Activated naive CD4-positive, alpha-beta T cell treated with anti-CD3 and anti-CD28 coated beads, Interleukin-2, amount 50 U/mL, for 24 hours (primary cell): ENCODE results near the gene FAF1.

Experiments
- H3K27ac Mint-ChIP-seq: one replicate; pipeline ENCODE4 v1.8.0; 2021; ENCODE audit warnings: mild to moderate bottlenecking, mixed read lengths
- H3K27me3 Mint-ChIP-seq: one replicate; pipeline ENCODE4 v1.8.0; 2021; ENCODE audit warnings: mixed read lengths
- H3K36me3 Mint-ChIP-seq: one replicate; pipeline ENCODE4 v1.8.0; 2021; ENCODE audit warnings: mixed read lengths
- H3K4me1 Mint-ChIP-seq: one replicate; pipeline ENCODE4 v1.8.0; 2021; ENCODE audit warnings: mixed read lengths
- H3K4me3 Mint-ChIP-seq: one replicate; pipeline ENCODE4 v1.8.0; 2021; ENCODE audit warnings: mild to moderate bottlenecking, mixed read lengths
- H3K9me3 Mint-ChIP-seq: one replicate; pipeline ENCODE4 v1.8.0; 2021; ENCODE audit warnings: mixed read lengths

Gene FAF1

DNA sequence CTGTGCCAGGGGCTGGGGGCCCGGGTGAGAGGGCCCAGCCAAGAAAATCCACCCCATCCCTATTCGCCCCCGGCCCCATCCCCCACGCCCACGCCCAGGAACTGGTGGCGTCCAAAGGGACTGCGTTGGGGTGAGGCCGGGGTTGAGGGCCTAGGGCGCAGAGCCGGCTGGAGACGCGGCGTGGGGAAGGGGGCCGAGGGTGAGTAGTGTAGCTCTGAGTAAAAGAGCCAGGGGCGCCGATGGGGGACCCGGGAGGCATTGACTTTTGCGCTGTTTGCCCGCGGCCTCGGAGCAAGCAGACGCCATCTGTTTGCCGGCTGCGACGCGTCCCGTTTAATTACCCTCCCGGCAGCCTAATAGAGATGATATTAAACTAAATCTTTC, 533.4 kb downstream of the FAF1 start:
- Mint-ChIP-seq H3K27me3 (peaks cover 73% of the 10 kb centered on the region), H3K27ac (no peak overlapping the region), H3K36me3 (no peaks in the 10 kb centered on the region), H3K4me3 (no peak overlapping the region), H3K9me3 (no peaks in the 10 kb centered on the region), H3K4me1 (peaks cover 51% of the 10 kb centered on the region)

DNA sequence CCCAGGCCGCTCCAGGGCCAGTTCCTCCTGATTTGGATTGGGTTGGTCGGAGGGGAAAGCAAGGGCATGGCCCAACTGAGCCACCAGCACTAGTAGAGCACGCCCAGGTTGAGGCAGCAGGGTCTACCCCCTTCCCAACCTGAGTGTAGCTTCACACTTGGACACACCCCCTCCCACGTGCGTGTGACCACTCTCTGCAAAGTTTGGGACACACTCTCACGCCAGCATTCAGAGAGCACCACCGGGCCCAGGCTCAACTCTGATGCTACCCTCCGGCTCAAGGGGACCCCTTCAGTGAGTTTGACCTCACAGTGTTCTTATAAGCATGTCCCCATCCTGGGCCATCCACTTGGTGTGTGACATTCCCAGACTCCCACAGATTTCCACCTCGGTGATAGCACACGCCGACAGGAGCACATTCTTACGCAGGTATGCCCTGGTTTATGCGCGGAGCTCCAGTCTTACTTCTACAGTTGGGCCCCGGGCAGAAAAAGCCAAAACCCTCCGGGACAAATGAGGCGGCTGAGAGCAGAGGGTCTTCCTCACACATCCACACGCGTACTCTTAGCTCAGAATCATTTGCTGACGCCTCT, 533.9 kb downstream of the FAF1 start:
- Mint-ChIP-seq H3K4me3 (peak overlapping the region; percentile 15), H3K9me3 (no peaks in the 10 kb centered on the region), H3K4me1 (peaks cover 54% of the 10 kb centered on the region), H3K27me3 (peaks cover 74% of the 10 kb centered on the region), H3K27ac (no peak overlapping the region), H3K36me3 (no peaks in the 10 kb centered on the region)

DNA sequence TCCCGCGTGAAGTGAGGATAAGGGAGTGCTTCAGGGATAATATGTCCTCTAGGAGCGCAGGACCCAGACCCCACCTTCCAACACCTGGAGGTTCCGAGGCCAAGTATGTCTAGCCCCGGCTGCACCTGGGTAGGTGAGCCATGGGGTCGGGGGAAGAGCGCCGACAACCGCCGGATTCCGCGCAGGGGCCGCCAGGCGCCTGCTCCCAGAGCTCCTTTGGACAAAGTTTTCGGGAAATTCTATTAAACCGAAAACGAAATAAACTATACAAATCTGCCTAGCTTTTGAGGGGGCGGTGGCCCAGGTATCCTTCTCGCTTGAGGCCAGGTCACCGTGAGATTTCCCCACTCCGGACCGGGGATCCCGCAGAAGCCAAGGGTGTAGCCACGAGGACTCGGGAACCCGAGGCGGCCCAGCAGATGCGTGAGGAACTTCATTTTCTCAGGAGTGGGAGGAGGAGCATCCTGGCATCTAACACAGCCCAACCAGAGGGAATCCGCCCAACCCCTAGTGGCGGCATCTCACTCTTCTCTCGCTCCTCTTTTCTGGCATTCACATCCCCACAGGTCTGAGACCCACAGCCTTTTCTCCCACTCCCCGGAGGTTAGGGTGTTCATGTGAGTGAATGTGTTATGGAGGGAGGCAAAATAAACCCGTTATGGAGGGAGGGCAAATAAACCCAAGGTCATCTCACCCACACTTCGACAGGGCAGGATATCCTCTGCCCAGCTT, 534.5 kb downstream of the FAF1 start:
- no peaks in the 10 kb centered on the region for H3K9me3 Mint-ChIP-seq
- H3K4me1 Mint-ChIP-seq = peaks cover 54% of the 10 kb centered on the region
- no peak overlapping the region for H3K27ac Mint-ChIP-seq
- H3K36me3 Mint-ChIP-seq = no peaks in the 10 kb centered on the region
- H3K4me3 Mint-ChIP-seq = peak overlapping the region; percentile 54
- peaks cover 69% of the 10 kb centered on the region for H3K27me3 Mint-ChIP-seq

DNA sequence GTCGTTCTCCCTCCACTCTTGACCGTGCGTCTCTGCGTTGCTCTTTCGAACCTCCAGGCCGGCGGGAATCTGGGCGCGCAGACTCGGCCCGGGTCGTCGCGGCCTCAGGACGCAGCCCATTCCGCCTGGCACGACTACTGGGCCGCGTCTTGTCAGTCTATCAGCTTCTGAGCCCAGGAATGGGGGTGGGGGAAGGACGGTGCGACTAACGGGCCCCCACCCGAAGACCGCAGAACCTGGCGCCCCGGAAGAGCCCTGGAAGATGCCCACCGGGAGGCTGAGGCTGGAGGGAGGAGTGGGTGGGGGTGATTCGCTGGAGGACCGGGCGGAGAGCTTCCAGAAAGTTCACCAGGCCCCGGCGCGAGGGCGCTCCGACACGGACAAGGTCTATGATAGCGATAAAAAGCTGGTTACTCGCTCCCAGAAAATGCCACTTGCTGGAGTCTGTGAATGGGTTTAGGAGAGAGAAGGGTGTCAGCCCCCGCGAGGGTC, 535.1 kb downstream of the FAF1 start:
- H3K27ac Mint-ChIP-seq = peak overlapping the region; percentile 47
- no peaks in the 10 kb centered on the region for H3K36me3 Mint-ChIP-seq
- peak overlapping the region; percentile 91 for H3K4me3 Mint-ChIP-seq
- H3K4me1 Mint-ChIP-seq = peaks cover 57% of the 10 kb centered on the region
- no peaks in the 10 kb centered on the region for H3K9me3 Mint-ChIP-seq
- H3K27me3 Mint-ChIP-seq = peaks cover 70% of the 10 kb centered on the region

DNA sequence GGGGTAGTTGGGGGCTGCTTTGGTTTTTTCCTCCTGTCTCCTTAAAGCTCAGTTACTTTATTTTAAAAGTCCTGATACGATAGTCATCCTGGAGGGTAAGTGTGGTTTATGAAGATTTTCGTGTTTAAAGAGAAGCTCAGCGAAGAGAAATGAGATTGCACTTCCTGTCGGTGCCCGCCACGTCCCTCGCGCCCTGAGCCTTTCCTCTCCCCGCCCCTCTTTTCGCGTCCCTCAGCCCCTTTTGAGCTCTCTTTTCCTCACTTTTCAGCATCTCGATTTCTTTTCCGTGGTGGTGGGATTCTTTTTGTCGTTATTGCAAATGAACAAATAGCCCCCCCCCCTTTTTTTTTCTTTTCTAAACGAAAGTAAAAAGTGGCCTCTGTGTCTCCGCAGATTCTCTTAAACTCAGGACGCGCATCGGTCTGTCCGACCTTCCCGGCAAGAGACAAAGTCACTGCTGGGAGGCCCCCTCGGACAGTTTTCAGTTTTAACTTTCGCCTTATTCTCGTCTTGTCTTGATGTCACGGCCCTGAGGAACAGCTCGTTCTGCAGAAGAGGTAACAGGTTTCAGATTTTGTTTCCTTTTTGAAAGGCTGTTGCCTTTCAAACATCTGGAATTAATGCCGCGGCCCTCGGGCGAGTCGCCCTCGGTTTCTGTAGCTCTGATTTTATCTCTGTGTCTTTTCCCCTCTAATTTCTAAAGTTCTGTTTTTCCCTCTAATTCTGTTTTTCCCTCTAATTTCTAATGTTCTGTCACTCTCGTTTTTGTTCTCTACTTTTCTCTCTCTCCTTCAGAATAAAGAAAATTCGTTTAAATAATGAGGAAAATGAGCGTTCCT, 535.8 kb downstream of the FAF1 start:
- Mint-ChIP-seq H3K4me1 (peaks cover 59% of the 10 kb centered on the region), H3K27ac (peak overlapping the region; percentile 47), H3K4me3 (peak overlapping the region; percentile 91), H3K9me3 (no peaks in the 10 kb centered on the region), H3K36me3 (no peaks in the 10 kb centered on the region), H3K27me3 (peaks cover 69% of the 10 kb centered on the region)

DNA sequence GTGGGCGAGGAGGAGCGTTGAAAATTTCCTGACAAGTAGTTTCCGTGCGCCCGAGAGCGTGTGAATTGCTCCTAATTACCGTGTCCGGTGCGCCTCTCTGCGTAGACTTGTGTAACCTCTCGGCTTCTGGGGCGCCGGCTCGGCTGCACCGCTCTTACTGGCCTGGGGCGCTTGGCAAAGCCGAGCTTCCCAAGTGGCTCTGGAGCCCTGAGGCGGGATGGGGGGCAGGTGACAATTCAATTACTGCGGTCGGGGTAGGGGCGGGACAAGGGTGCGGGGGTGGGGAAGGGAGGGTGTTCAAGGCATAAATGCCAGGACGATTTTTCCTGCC, 536.4 kb downstream of the FAF1 start:
- Mint-ChIP-seq H3K4me3 (peak overlapping the region; percentile 91), H3K27ac (no peak overlapping the region), H3K9me3 (no peaks in the 10 kb centered on the region), H3K27me3 (peaks cover 66% of the 10 kb centered on the region), H3K4me1 (peaks cover 59% of the 10 kb centered on the region), H3K36me3 (no peaks in the 10 kb centered on the region)

DNA sequence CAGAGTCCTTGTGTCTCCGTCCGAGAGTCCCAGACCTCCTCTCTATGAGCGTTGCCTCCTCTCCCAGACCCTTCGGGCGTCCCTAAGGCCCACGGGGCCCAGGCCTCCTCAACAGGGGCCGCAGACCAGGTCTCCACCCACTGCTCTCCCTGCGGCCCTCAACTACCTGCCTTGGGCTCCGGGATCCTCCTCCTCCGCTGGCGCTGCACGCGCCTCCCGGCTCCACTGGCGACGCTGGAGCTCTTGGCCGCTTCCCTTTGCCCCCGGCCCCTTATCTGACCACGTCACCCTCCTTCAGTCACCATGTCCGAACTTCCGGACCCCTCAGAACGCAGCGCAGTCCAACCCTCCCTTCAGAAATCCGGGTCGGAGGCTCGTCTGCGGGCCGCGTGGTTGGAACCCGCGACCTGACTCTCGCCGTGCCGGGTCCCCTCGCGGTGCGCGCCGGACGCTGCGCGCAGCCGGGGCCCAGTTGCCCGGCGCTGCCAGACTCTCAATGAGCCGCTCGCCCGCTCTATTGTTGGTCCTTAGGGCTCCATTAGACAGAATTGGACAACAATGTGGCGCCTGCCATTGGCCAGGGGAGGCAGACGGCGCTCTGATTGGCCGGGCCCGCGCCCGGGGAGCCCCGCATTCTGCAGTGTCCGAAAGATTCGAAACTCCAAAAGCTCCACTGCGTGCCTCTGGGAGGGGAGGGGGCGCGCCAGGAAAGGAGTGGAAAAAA, 537.0 kb downstream of the FAF1 start, which contains the start of gene DMRTA2:
Gene DMRTA2 (minus strand): TSS at position 498 of the 724 bp plus-strand sequence. CDS start 1,907 bp downstream, outside the sequence.
- Mint-ChIP-seq H3K4me1 (peaks cover 61% of the 10 kb centered on the region), H3K27ac (no peak within 1 kb of the TSS)

DNA sequence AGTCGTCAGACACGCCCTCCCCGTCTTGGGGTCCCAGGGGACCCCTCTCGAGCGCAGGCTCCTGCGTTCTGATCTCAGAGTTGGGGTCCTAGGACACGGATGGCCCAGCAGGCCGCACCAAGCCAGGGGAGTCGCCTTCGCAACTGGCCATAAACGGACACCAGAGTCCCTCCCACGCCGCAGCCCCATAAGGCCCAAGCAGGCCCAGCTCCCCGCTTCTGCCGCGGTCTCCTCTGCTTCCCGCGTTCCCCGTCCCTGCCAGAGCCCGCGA, 537.5 kb downstream of the FAF1 start:
- H3K36me3 Mint-ChIP-seq = no peaks in the 10 kb centered on the region
- no peak overlapping the region for H3K27ac Mint-ChIP-seq
- peaks cover 61% of the 10 kb centered on the region for H3K27me3 Mint-ChIP-seq
- H3K4me3 Mint-ChIP-seq = no peak overlapping the region
- H3K4me1 Mint-ChIP-seq = peaks cover 63% of the 10 kb centered on the region
- no peaks in the 10 kb centered on the region for H3K9me3 Mint-ChIP-seq

More for the DNA sequence above, 537.0 kb downstream of the FAF1 start, which contains the start of gene DMRTA2:
- Mint-ChIP-seq H3K36me3 (no peaks in the 10 kb centered on the region), H3K27me3 (peaks cover 62% of the 10 kb centered on the region), H3K4me3 (peak within 1 kb of the TSS; percentile 91), H3K9me3 (no peaks in the 10 kb centered on the region)

DNA sequence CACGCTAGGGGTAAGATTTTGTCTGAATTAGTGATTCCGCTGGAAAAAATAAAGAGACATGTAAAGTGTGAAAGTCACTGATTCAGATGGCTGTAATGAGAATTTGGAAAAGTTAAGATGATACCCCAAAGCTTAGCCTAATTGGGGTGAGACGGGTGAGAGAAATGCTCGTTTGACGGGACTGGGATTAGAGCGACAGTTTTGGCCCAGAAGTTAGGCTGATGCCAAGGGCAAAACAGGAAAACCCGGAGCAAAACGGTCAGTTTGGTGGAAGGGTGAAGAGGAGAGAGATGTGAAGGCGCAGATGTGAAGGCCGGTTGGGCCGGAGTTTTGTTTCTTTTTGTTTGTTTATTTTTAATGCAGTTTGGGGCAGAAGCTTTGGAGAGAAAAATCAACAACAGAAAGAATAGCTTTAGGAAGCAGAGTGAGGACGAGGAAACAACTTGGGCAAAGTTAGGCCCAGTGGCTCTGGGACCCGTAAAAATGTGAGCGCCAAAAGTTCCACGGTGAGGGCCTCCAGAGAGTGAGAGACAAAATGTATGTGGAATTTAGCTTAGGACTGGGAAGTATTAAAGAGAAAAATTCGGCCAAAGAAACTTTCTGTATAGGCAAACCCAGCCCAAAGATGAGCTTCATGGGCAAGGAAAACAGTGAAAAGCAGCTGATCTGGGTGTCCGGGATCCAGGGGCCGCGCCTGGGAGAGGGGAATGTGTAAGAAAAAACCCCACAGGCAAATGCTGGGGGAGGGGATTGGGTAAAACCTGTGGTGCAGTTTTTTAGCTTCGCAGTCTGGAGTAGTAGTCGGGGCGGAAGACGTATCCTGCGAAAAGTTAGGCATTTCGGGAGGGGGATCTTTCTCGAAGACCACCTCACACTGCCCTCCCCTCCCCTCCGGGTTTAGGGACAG, 538.0 kb downstream of the FAF1 start:
- no peaks in the 10 kb centered on the region for H3K36me3 Mint-ChIP-seq
- no peaks in the 10 kb centered on the region for H3K9me3 Mint-ChIP-seq
- peak overlapping the region; percentile 67 for H3K4me3 Mint-ChIP-seq
- H3K27me3 Mint-ChIP-seq = peaks cover 59% of the 10 kb centered on the region
- peaks cover 61% of the 10 kb centered on the region for H3K4me1 Mint-ChIP-seq
- H3K27ac Mint-ChIP-seq = no peak overlapping the region

DNA sequence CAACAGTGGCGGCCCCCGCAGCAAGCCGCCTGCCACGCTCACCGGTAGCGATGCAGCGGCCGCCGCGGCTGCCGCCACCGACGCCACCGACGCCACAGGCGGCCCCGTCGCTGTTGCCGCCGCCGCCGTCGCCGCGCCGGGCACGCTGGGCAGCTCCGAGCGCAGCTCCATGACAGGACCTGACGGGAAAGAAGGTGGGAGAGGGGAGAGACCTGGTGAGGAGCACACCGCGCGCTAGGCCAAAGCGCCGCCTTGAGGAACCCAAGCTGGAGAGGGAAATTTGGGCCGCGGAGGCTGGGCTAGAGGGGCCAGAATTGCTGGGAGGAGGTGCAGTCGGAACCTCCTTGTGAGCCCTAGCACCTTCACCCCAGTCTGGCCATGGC, 538.7 kb downstream of the FAF1 start:
- Mint-ChIP-seq H3K9me3 (no peaks in the 10 kb centered on the region), H3K27me3 (peaks cover 62% of the 10 kb centered on the region), H3K36me3 (no peaks in the 10 kb centered on the region), H3K4me3 (peak overlapping the region; percentile 27), H3K4me1 (peaks cover 67% of the 10 kb centered on the region), H3K27ac (no peak overlapping the region)

DNA sequence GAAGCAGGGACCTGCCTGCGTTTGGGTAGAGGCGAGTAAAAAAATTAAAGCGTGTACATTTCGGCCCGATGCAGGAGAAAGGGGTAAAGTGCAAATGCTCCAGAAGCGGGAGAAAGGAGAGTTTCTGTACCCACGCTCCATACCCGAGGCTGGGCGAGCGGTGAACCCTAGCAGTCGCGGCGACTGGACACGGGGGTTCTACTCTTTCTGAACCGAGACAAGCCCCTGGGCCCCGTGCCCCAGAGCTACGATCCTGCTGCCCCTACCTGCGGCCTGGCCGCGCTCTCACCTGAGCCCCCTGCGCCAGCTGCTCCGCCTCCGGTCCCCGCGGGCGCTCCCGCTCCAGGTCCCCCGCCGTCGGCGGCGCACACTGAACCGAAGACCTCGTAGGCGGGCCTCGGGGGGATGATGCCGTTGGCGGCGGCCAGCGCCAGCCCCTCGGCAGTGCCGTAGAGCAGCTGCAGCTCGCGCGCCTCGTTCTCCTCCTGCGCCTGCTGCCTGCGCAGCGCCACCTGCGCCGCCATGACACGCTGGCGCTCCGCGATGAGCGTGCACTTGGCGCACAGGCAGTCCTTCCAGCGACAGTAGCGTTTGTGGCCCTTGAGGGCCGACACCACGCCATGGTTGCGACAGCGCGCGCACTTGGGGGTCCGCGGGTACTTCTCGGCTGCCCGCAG, 539.2 kb downstream of the FAF1 start:
- no peaks in the 10 kb centered on the region for H3K9me3 Mint-ChIP-seq
- H3K4me1 Mint-ChIP-seq = peaks cover 67% of the 10 kb centered on the region
- H3K27me3 Mint-ChIP-seq = peaks cover 61% of the 10 kb centered on the region
- H3K36me3 Mint-ChIP-seq = no peaks in the 10 kb centered on the region
- H3K27ac Mint-ChIP-seq = no peak overlapping the region
- no peak overlapping the region for H3K4me3 Mint-ChIP-seq

DNA sequence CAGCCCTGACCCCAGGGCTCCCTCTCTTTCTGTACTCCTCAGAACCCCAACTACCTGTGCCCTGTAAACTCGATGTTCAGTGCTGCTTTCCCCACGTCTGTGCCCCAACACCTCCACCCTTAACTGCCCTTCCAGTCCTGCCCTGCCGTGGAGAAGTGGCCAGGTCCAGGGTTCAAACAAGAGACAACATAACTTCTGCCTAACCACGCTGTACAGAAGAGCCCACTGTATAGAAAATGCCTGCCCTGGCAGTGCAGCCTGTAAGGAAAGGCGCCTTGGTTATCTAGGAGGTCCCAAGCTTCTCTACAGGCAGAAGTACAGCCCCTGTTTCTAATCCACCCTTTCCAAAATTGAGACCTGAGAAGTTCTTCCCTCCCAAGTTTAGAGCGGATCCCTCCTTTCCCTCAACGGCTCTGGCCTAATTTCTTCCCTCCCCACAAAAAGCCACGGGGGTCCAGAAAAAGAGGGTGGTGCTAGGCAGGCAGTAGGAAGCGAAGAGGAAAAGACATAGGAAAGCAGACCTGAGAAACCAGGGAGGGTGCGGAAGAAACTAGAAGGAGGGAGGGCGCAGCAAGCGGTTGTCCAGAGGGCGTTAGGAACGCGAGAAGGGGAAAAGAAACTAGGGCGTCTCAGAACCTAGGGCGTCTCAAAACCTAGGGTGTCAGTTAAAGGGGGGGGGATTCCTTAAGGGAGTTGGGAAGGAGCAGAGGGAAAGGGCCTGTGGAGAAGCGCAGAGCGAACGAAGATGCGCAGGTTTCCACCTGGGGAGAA, 540.0 kb downstream of the FAF1 start:
- peak overlapping the region; percentile 44 for H3K27ac Mint-ChIP-seq
- peaks cover 62% of the 10 kb centered on the region for H3K4me1 Mint-ChIP-seq
- H3K27me3 Mint-ChIP-seq = peaks cover 55% of the 10 kb centered on the region
- H3K4me3 Mint-ChIP-seq = no peak overlapping the region
- no peaks in the 10 kb centered on the region for H3K9me3 Mint-ChIP-seq
- no peaks in the 10 kb centered on the region for H3K36me3 Mint-ChIP-seq

DNA sequence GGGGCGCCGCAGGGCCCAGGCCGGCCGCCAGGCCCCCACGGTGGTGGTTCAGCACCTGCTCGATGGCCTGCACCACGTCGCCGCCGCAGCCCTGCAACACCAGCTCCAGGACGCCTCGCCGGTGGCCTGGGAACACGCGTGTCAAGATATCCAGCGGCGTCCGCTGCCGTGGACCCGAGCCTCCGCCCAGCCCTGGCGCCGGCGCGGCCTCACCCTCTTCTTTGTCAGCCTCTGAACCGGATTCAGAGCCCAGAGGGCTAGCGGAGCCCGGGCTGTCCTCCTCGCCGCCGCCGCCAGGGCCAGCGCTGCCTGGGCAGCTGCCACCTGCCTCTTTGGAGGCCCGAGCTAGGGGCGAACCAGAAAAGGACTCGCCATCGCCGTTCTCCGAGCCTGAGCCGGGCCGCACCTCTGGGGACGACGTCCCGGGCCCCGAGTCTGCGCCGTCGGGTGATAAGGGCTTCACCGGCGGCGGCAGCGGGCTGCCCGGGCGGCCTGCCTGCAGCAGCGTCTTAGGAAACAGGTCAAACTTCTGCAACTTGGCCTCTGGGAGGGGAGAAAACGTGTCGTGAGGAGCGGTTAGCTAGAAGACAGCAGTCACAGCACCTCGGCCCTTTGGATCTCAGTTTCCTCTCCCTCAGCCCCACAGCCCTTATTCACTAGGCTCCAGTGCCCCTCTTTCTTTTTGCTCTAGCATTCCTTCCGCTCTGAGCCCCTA, 540.7 kb downstream of the FAF1 start:
- no peaks in the 10 kb centered on the region for H3K9me3 Mint-ChIP-seq
- no peak overlapping the region for H3K27ac Mint-ChIP-seq
- H3K36me3 Mint-ChIP-seq = no peaks in the 10 kb centered on the region
- peaks cover 54% of the 10 kb centered on the region for H3K4me1 Mint-ChIP-seq
- H3K4me3 Mint-ChIP-seq = no peak overlapping the region
- H3K27me3 Mint-ChIP-seq = peaks cover 56% of the 10 kb centered on the region
